ENCODE measurements around the gene UBE3B. TPM values are rescaled to one million over a fixed set of nuclear protein-coding genes. Genes with fewer than 3 reads are reported as not detected.

The UBE3B gene
- total RNA-seq, 1 donor from 2014 or later = 36.9 TPM

- no peak for DNase-seq
- Mint-ChIP-seq H3K4me3 (no peak overlapping the region), H3K4me1 (no peaks in the 10 kb centered on the region), H3K27ac (no peak overlapping the region), H3K27me3 (no peaks in the 10 kb centered on the region), H3K9me3 (no peaks in the 10 kb centered on the region), H3K36me3 (ENCODE audit: low read depth) (peaks cover 92% of the 10 kb centered on the region)
- ATAC-seq (ENCODE audit: low read depth) = no peak
- intact Hi-C loops (cut with micrococcal nuclease) = no loop called here
- CTCF ChIA-PET = no interaction called here
- POLR2A ChIA-PET = no interaction called here
- no peak for TF ChIP-seq CTCF (IDR thresholded peaks at IDR 0.05)
Measured at GRCh38 chr12:109510196-109510595, 32.8 kb downstream of the UBE3B start.

- H3K27ac Mint-ChIP-seq = no peak overlapping the region
- ATAC-seq (ENCODE audit: low read depth) (no peak), DNase-seq (no peak)
- H3K36me3 Mint-ChIP-seq (ENCODE audit: low read depth) = peaks cover 89% of the 10 kb centered on the region
- intact Hi-C loops (cut with micrococcal nuclease) = no loop called here
- H3K4me1 Mint-ChIP-seq = no peaks in the 10 kb centered on the region
- POLR2A ChIA-PET = no interaction called here
- CTCF ChIA-PET = no interaction called here
- H3K9me3 Mint-ChIP-seq = no peaks in the 10 kb centered on the region
- H3K27me3 Mint-ChIP-seq = no peaks in the 10 kb centered on the region
- TF ChIP-seq CTCF (IDR thresholded peaks at IDR 0.05) = no peak
- H3K4me3 Mint-ChIP-seq = no peak overlapping the region
Measured at GRCh38 chr12:109512608-109513007, 35.2 kb downstream of the UBE3B start.

GRCh38 chr12:109513051-109513450 is 35.6 kb downstream of the UBE3B start:
- Mint-ChIP-seq H3K4me1 (no peaks in the 10 kb centered on the region), H3K9me3 (no peaks in the 10 kb centered on the region), H3K4me3 (no peak overlapping the region), H3K27ac (no peak overlapping the region), H3K36me3 (ENCODE audit: low read depth) (peaks cover 89% of the 10 kb centered on the region), H3K27me3 (no peaks in the 10 kb centered on the region)
- ChIA-PET POLR2A (no interaction called here), CTCF (no interaction called here)
- no peak for TF ChIP-seq CTCF (IDR thresholded peaks at IDR 0.05)
- intact Hi-C loops (cut with micrococcal nuclease) = no loop called here
- DNase-seq (no peak), ATAC-seq (ENCODE audit: low read depth) (no peak)

GRCh38 chr12:109513977-109514376 is 36.5 kb downstream of the UBE3B start:
- DNase-seq (no peak), ATAC-seq (ENCODE audit: low read depth) (no peak)
- H3K27me3 Mint-ChIP-seq = no peaks in the 10 kb centered on the region
- no peaks in the 10 kb centered on the region for H3K9me3 Mint-ChIP-seq
- no peak overlapping the region for H3K27ac Mint-ChIP-seq
- CTCF ChIA-PET = no interaction called here
- POLR2A ChIA-PET = no interaction called here
- no peaks in the 10 kb centered on the region for H3K4me1 Mint-ChIP-seq
- no peak for TF ChIP-seq CTCF (IDR thresholded peaks at IDR 0.05)
- intact Hi-C loops (cut with micrococcal nuclease) = no loop called here
- no peak overlapping the region for H3K4me3 Mint-ChIP-seq
- H3K36me3 Mint-ChIP-seq (ENCODE audit: low read depth) = peaks cover 91% of the 10 kb centered on the region

GRCh38 chr12:109517619-109518018 is 40.2 kb downstream of the UBE3B start:
- H3K27ac Mint-ChIP-seq = no peak overlapping the region
- CTCF ChIA-PET = interaction anchor here (2.3 to 5.0 kb wide), 2 partner anchors 258 kb away, joined by 10 to 34 read pairs; no protein-coding TSS in a partner anchor
- no peaks in the 10 kb centered on the region for H3K4me1 Mint-ChIP-seq
- no peaks in the 10 kb centered on the region for H3K9me3 Mint-ChIP-seq
- H3K27me3 Mint-ChIP-seq = no peaks in the 10 kb centered on the region
- ATAC-seq (ENCODE audit: low read depth) (no peak), DNase-seq (no peak)
- POLR2A ChIA-PET = no interaction called here
- H3K36me3 Mint-ChIP-seq (ENCODE audit: low read depth) = peaks cover 92% of the 10 kb centered on the region
- TF ChIP-seq CTCF (IDR thresholded peaks at IDR 0.05) = no peak
- no peak overlapping the region for H3K4me3 Mint-ChIP-seq
- intact Hi-C loops (cut with micrococcal nuclease) = loop anchor here (2.0 kb wide), 1 partner anchor 327 kb away; no protein-coding TSS in a partner anchor

Measured in activated B cell treated with CpG ODN at 0.5 μM for 24 hours (primary cell).